HepG2 (cell line): ENCODE measurements around the gene SP110. TPM values are rescaled to one million over a fixed set of nuclear protein-coding genes. Genes with fewer than 3 reads are reported as not detected.

ENCODE experiments used
- ATAC-seq: fragments of 200-7000 bp; cut with Tn5 transposase; 3 replicates; pipeline ENCODE4 v1.9.1; 2020; ENCODE audit warnings: mild to moderate bottlenecking, moderate library complexity
- BruUV-seq: library from RNA; stranded (reverse); fragments of 400-500 nt; replicated peaks from 2 replicates; lab custom pipeline; 2021; lab: Mats Ljungman, UMichigan
- CTCF ChIA-PET: fragments of 300-600 bp; formaldehyde crosslinking; extraction: SDS; loops from one replicate; lab custom pipeline; 2021; ENCODE audit warnings: low total read pairs, inconsistent platforms, low intra/inter-chr PET ratio; lab: Yijun Ruan, JAX
- POLR2A ChIA-PET: fragments of 350-600 bp; sonication (Branson Sonifier 250); formaldehyde crosslinking; loops from one replicate; lab custom pipeline; 2020; ENCODE audit warnings: antibody characterized with exemption, inconsistent platforms; lab: Yijun Ruan, JAX
- DNase-seq: peaks from one replicate; pipeline ENCODE4 v3.0.0-alpha.2; 2015; ENCODE audit warnings: low spot score
- FAIRE-seq: peaks from 3 replicates; lab custom pipeline; 2011; peaks lifted over from hg19 to GRCh38; lab: Jason Lieb, UNC
- H2AFZ ChIP-seq: one replicate; pipeline ENCODE4 v1.6.1; 2011; ENCODE audit warnings: low read length, inconsistent platforms
- H3K27ac ChIP-seq: fragments of 300-600 bp; 3 replicates; pipeline ENCODE4 v1.8.0; 2011; ENCODE audit warnings: mixed run types, mild to moderate bottlenecking, mixed read lengths, low read length, inconsistent platforms; ENCODE audit not compliant: insufficient read depth; ENCODE audit errors: extremely low read length
- H3K27me3 ChIP-seq, 2 experiments: fragments of 200-600 bp in 1 of 2; 2 replicates in 1 of 2; 3 replicates in 1 of 2; pipeline versions ENCODE4 v1.6.0 to v1.8.0; 2011; ENCODE audit warnings: low read length in 2 of 2, mild to moderate bottlenecking in 2 of 2, moderate library complexity in 2 of 2, inconsistent platforms in 1 of 2; ENCODE audit not compliant: insufficient read depth in 2 of 2, control insufficient read depth in 1 of 2
- H3K36me3 ChIP-seq, 2 experiments: fragments of 200-600 bp in 1 of 2; replicated peaks in 1 of 2; 2 replicates in 1 of 2; 3 replicates in 1 of 2; pipeline versions ENCODE4 v1.5.1 to v1.8.0; 2011; ENCODE audit warnings: low read length in 2 of 2, inconsistent platforms in 1 of 2; ENCODE audit not compliant: insufficient read depth in 2 of 2, control insufficient read depth in 1 of 2
- H3K4me1 ChIP-seq: 2 replicates; pipeline ENCODE4 v1.5.1; 2012; ENCODE audit warnings: low read length, inconsistent platforms; ENCODE audit not compliant: insufficient read depth
- H3K4me2 ChIP-seq: 2 replicates; pipeline ENCODE4 v1.6.0; 2011; ENCODE audit warnings: low read depth, low read length, inconsistent platforms
- H3K4me3 ChIP-seq, 3 experiments: fragments of 200-600 bp in 1 of 3; sonication (generic), shearing (Covaris generic) in 1 of 3; replicated peaks in 1 of 3; 2 replicates each; pipeline ENCODE4 v1.5.1; 2011 to 2016; ENCODE audit warnings: low read length in 3 of 3, inconsistent platforms in 2 of 3, low read depth in 2 of 3, mild to moderate bottlenecking in 2 of 3, control low read depth in 1 of 3, mixed read lengths in 1 of 3; ENCODE audit not compliant: insufficient read depth in 1 of 3
- H3K79me2 ChIP-seq: one replicate; pipeline ENCODE4 v1.6.1; 2011; ENCODE audit warnings: low read length, inconsistent platforms; ENCODE audit not compliant: insufficient read depth
- H3K9ac ChIP-seq: 2 replicates; pipeline ENCODE4 v1.6.0; 2011; ENCODE audit warnings: mild to moderate bottlenecking, low read depth, low read length, inconsistent platforms; ENCODE audit not compliant: insufficient read depth
- H3K9me3 ChIP-seq: 2 replicates; pipeline ENCODE4 v1.5.1; 2012; ENCODE audit warnings: mild to moderate bottlenecking, low read length
- H4K20me1 ChIP-seq: 2 replicates; pipeline ENCODE4 v1.6.0; 2011; ENCODE audit warnings: inconsistent platforms, mild to moderate bottlenecking, low read length, moderate library complexity; ENCODE audit not compliant: insufficient read depth
- CEBPB ChIP-seq: IDR thresholded peaks from 2 replicates; pipeline ENCODE4 v1.6.1; 2011; ENCODE audit warnings: low read depth, low read length, improper control_type of control experiment, borderline replicate concordance
- CEBPG ChIP-seq: IDR thresholded peaks from 2 replicates; pipeline ENCODE4 v1.6.1; 2016
- TBL1XR1 ChIP-seq: fragments of 150-350 bp; IDR thresholded peaks from 2 replicates; pipeline ENCODE4 v1.6.1; 2014; ENCODE audit warnings: borderline replicate concordance, low read length; ENCODE audit not compliant: partially characterized antibody
- ZNF383 ChIP-seq: sonication (generic); formaldehyde crosslinking; IDR thresholded peaks from 2 replicates; pipeline ENCODE4 v1.4.0; 2020; ENCODE audit warnings: missing genetic modification reagents, mild to moderate bottlenecking, borderline replicate concordance
- ZNF430 ChIP-seq: sonication (generic); formaldehyde crosslinking; IDR thresholded peaks from 2 replicates; pipeline ENCODE4 v1.9.0; 2021; ENCODE audit warnings: mild to moderate bottlenecking, missing genetic modification reagents
- WGBS: methylation state at CpG from one replicate; pipeline ENCODE4 v1.1.6; 2017; ENCODE audit warnings: low lambda C conversion rate; 5-methylcytosine and 5-hydroxymethylcytosine counted together
- in situ Hi-C: cut with HindIII; loops from 2 replicates; pipeline ENCODE4 v1.10.0; 2017; ENCODE audit warnings: low pct_unique_long_range_greater_than_20kb; ENCODE audit not compliant: extremely low pct_ligation_motif_present
- intact Hi-C: fragments of 100-400 bp; cut with micrococcal nuclease; formaldehyde crosslinking; loops from one replicate; pipeline ENCODE4 v1.10.0; 2022; ENCODE audit not compliant: unreplicated experiment
- polyA plus RNA-seq, 8 experiments: library from polyadenylated mRNA; depleted of rRNA in 3 of 8; stranded (reverse) in 7 of 8; unstranded in 1 of 8; fragments of >200 nt; fragmentation: Illumina TruSeq in 4 of 8; extraction: Trizol in 4 of 8; gene quantifications; 2 replicates each; pipeline versions ENCODE4 v1.2.1 to v1.2.3, GENCODE V29; 2011 to 2016; ENCODE audit warnings: low read depth in 4 of 8, missing spikeins in 1 of 8, mixed read lengths in 1 of 8; ENCODE audit not compliant: insufficient read depth in 1 of 8
- total RNA-seq, 5 experiments: library from RNA; depleted of rRNA; stranded (reverse); fragments of >200 nt; fragmentation: Illumina TruSeq; extraction: Trizol; gene quantifications; 2 replicates each; pipeline ENCODE4 v1.2.3, GENCODE V29; 2016; ENCODE audit warnings: low read depth in 1 of 5

The SP110 gene
- total and polyA plus RNA-seq, 2 of the 13 experiments (the other 11 are each of a cell fraction or from before 2014, with no cell fraction given), result 7.9 to 10.4 TPM

DNA sequence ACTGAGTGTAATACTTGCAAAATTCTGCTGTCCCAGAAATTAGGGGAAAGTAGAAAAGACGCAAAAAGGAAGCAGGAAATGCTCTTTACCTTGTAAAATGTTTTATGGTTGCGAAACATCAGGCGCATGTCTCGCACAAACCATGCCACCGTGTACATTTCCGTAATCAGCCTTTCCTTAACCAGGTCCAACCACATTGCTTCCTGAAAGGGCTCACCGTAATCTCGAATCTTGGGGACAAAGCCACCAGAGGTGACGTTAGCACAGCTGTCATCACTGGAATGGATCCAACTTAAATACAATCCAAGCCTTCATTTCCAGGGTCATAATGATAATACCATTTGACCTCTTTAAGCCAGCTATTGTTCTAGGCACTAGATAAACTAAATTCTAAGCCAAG is 49.3 kb downstream of the SP110 start:
- ChIA-PET POLR2A (no interaction called here), CTCF (no interaction called here)
- intact Hi-C loops, result no loop called here
- Histone ChIP-seq H3K4me2 (no peak overlapping the region), H3K9me3 (no peaks in the 10 kb centered on the region), H3K36me3 (no peaks in the 10 kb centered on the region), H4K20me1 (no peaks in the 10 kb centered on the region), H3K9ac (no peak overlapping the region), H3K79me2 (no peaks in the 10 kb centered on the region), H3K4me1 (no peaks in the 10 kb centered on the region), H3K27me3 (no peaks in the 10 kb centered on the region), H3K4me3 (no peak overlapping the region), H3K27ac (no peak overlapping the region), H2AFZ (no peak overlapping the region)
- no TSS peak for BruUV-seq
- DNase-seq (no peak), FAIRE-seq (no peak), ATAC-seq (no peak)
- in situ Hi-C loops, result no loop called here
- WGBS, result 75% methylated on average over 9 of the region's 9 CpGs
- peak; percentile 88 for TF ChIP-seq CEBPB
- peak; percentile 21; the same call in 1 of the 2 replicates for TF ChIP-seq CEBPG (CRISPR knock-in tag)
- TF ChIP-seq ZNF430 (CRISPR knock-in tag), result no peak

DNA sequence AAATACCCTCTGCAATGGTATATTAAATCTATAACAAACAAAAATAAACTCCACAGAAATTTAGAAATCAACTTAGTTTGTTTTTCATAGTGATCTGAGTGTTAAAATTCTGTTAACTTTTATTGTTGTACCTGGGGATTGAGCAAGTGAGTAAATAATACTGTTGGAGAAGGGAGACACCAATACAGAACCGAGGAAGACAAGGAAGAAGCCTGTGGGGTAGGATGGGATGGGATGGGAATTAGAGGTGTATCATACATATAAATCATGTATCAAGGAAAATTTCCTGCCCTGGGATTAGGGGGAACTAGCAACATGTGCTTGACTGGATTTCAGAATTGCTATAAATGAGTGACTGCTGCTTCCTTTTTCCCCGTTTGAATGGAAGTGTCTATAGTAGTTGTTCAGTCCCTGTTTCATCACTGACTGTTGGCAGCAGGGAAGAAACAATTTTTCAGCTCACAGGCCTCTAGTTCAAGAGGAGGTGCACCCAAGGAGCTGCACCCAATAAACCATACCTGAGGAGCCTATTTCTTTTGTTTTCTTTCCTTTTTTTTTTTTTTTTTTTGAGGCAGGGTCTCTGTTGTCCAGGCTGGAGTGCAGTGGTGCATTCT is 53.1 kb downstream of the SP110 start:
- Histone ChIP-seq H3K4me3 (no peak overlapping the region), H3K9me3 (no peaks in the 10 kb centered on the region), H3K27ac (no peak overlapping the region), H4K20me1 (no peaks in the 10 kb centered on the region), H3K79me2 (no peaks in the 10 kb centered on the region), H3K9ac (no peak overlapping the region), H3K4me1 (no peaks in the 10 kb centered on the region), H3K27me3 (no peaks in the 10 kb centered on the region), H2AFZ (no peak overlapping the region), H3K36me3 (no peaks in the 10 kb centered on the region), H3K4me2 (no peak overlapping the region)
- DNase-seq (no peak), ATAC-seq (no peak), FAIRE-seq (no peak)
- 53% methylated on average over 2 of the region's 2 CpGs for WGBS
- intact Hi-C loops, result no loop called here
- CTCF ChIA-PET, result no interaction called here
- BruUV-seq, result no TSS peak
- no peak for TF ChIP-seq TBL1XR1
- no peak for TF ChIP-seq ZNF383 (CRISPR knock-in tag)
- in situ Hi-C loops, result no loop called here
- POLR2A ChIA-PET, result no interaction called here
